ENCODE measurements around the gene KLHL8. TPM values are rescaled to one million over a fixed set of nuclear protein-coding genes. Genes with fewer than 3 reads are reported as not detected.

The KLHL8 gene
- total RNA-seq, 2 donors from 2014 or later, result 4.9 to 12.2 TPM

DNA sequence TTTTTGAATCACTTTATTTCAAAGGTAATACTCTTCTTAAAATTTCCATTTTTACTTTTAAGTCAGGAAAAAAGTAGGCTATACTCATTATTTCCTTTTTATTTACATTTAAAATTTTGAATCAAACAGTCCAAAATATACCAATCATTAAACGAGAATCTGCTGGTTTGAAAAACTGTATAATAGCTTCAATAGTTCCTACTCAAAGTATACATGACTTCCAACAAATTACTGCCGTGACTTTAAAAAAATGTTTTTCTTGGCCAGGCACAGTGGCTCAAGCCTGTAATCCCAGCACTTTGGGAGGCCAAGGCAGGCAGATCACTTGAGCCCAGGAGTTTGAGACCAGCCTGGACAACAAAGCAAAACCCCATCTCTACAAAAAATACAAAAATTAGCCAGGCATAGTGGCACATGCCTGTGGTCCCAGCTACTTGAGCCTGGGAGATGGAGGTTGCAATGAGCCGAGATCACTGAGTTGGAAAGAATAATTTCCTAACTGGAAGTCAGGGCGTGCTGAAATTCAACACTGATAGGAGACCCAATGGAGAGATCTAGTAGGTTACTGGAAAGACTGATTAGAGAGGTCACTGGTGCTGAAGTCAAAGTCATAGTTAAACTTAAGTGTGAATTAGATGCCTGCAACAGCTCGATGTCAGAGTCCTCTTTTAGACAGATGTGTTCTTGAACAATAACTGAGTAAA, 9.0 kb downstream of the KLHL8 start:
- peaks cover 5 to 21% of the 10 kb centered on the region in 2 donors for H3K4me1 ChIP-seq (ENCODE audit: control insufficient read depth in 1 of 2, low read depth in 2 of 2)
- H3K9me3 ChIP-seq, result no peaks in the 10 kb centered on the region
- no peaks in the 10 kb centered on the region for H3K36me3 ChIP-seq
- ATAC-seq (ENCODE audit: insufficient number of reproducible peaks, low FRiP score, low read depth), result no peak
- H3K27ac ChIP-seq, result no peak overlapping the region
- H3K4me3 ChIP-seq, result no peak overlapping the region
- H3K27me3 ChIP-seq (replicated peaks; ENCODE audit: insufficient read depth), result no peaks in the 10 kb centered on the region
- TF ChIP-seq, protein P1, sequence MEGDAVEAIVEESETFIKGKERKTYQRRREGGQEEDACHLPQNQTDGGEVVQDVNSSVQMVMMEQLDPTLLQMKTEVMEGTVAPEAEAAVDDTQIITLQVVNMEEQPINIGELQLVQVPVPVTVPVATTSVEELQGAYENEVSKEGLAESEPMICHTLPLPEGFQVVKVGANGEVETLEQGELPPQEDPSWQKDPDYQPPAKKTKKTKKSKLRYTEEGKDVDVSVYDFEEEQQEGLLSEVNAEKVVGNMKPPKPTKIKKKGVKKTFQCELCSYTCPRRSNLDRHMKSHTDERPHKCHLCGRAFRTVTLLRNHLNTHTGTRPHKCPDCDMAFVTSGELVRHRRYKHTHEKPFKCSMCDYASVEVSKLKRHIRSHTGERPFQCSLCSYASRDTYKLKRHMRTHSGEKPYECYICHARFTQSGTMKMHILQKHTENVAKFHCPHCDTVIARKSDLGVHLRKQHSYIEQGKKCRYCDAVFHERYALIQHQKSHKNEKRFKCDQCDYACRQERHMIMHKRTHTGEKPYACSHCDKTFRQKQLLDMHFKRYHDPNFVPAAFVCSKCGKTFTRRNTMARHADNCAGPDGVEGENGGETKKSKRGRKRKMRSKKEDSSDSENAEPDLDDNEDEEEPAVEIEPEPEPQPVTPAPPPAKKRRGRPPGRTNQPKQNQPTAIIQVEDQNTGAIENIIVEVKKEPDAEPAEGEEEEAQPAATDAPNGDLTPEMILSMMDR (IDR thresholded peaks at IDR 0.05), result no peak
- DNase-seq (ENCODE audit: low spot score), result no peak

GRCh38 chr4:87209696-87210095, 10.7 kb downstream of the KLHL8 start:
- DNase-seq (ENCODE audit: low spot score) (no peak), ATAC-seq (ENCODE audit: insufficient number of reproducible peaks, low FRiP score, low read depth) (no peak)
- TF ChIP-seq, protein P1 (IDR thresholded peaks at IDR 0.05), result no peak
- no peaks in the 10 kb centered on the region for H3K36me3 ChIP-seq
- H3K4me1 ChIP-seq (ENCODE audit: control insufficient read depth in 1 of 2, low read depth in 2 of 2), result peaks cover 5 to 21% of the 10 kb centered on the region in 2 donors
- H3K4me3 ChIP-seq, result peak overlapping the region; percentile 31
- no peak overlapping the region for H3K27ac ChIP-seq
- no peaks in the 10 kb centered on the region for H3K27me3 ChIP-seq (replicated peaks; ENCODE audit: insufficient read depth)
- H3K9me3 ChIP-seq, result no peaks in the 10 kb centered on the region

DNA sequence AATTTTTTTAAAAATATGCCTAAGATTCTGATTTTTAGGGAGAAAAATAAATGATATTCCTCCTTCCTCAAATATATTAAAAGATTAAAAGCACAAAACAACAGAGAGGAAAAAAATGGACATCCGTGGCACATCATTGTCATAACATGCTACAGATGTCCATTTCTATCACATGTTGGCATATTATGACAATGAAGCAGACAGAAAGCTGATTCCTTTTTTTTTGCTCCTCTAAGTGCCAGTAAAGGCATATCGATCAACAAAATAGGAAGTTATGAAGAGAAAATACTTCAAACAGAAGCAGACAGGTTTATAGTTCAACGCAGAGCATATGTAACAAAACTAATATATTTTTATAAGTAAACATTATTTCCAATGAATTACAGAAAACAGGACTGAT, 11.2 kb downstream of the KLHL8 start:
- Histone ChIP-seq H3K27ac (no peak overlapping the region), H3K4me1 (ENCODE audit: control insufficient read depth in 1 of 2, low read depth in 2 of 2) (peaks cover 5 to 21% of the 10 kb centered on the region in 2 donors), H3K9me3 (no peaks in the 10 kb centered on the region), H3K27me3 (replicated peaks; ENCODE audit: insufficient read depth) (no peaks in the 10 kb centered on the region), H3K36me3 (no peaks in the 10 kb centered on the region), H3K4me3 (peak overlapping the region; percentile 31)
- DNase-seq (ENCODE audit: low spot score) (no peak), ATAC-seq (ENCODE audit: insufficient number of reproducible peaks, low FRiP score, low read depth) (no peak)
- TF ChIP-seq, protein P1 (IDR thresholded peaks at IDR 0.05), result no peak

GRCh38 chr4:87204559-87204958, 15.9 kb downstream of the KLHL8 start:
- DNase-seq (ENCODE audit: low spot score) (no peak), ATAC-seq (ENCODE audit: insufficient number of reproducible peaks, low FRiP score, low read depth) (no peak)
- no peak overlapping the region for H3K4me3 ChIP-seq
- H3K36me3 ChIP-seq, result no peaks in the 10 kb centered on the region
- H3K4me1 ChIP-seq (ENCODE audit: control insufficient read depth in 1 of 2, low read depth in 2 of 2), result no peaks in the 10 kb centered on the region
- TF ChIP-seq, protein P1 (IDR thresholded peaks at IDR 0.05), result no peak
- H3K27ac ChIP-seq, result no peak overlapping the region
- H3K9me3 ChIP-seq, result no peaks in the 10 kb centered on the region
- H3K27me3 ChIP-seq (replicated peaks; ENCODE audit: insufficient read depth), result no peaks in the 10 kb centered on the region

GRCh38 chr4:87196927-87197326, 23.5 kb downstream of the KLHL8 start:
- no peak overlapping the region for H3K27ac ChIP-seq
- TF ChIP-seq, protein P1 (IDR thresholded peaks at IDR 0.05), result no peak
- DNase-seq (ENCODE audit: low spot score) (no peak), ATAC-seq (ENCODE audit: insufficient number of reproducible peaks, low FRiP score, low read depth) (no peak)
- peaks cover 0 to 3% of the 10 kb centered on the region in 2 donors for H3K4me1 ChIP-seq (ENCODE audit: control insufficient read depth in 1 of 2, low read depth in 2 of 2)
- no peaks in the 10 kb centered on the region for H3K9me3 ChIP-seq
- no peaks in the 10 kb centered on the region for H3K27me3 ChIP-seq (replicated peaks; ENCODE audit: insufficient read depth)
- no peaks in the 10 kb centered on the region for H3K36me3 ChIP-seq
- no peak overlapping the region for H3K4me3 ChIP-seq
